ENCODE measurements around the gene SPATA17. TPM values are rescaled to one million over a fixed set of nuclear protein-coding genes. Genes with fewer than 3 reads are reported as not detected.
"Not testable (repeated sequence)": the region's sequence is repeated elsewhere in the genome, so short reads cannot be mapped to it uniquely, and the experiment has no call there.

SPATA17 gene
- total RNA-seq, 1 donor from 2014 or later: under 0.01 TPM

DNA sequence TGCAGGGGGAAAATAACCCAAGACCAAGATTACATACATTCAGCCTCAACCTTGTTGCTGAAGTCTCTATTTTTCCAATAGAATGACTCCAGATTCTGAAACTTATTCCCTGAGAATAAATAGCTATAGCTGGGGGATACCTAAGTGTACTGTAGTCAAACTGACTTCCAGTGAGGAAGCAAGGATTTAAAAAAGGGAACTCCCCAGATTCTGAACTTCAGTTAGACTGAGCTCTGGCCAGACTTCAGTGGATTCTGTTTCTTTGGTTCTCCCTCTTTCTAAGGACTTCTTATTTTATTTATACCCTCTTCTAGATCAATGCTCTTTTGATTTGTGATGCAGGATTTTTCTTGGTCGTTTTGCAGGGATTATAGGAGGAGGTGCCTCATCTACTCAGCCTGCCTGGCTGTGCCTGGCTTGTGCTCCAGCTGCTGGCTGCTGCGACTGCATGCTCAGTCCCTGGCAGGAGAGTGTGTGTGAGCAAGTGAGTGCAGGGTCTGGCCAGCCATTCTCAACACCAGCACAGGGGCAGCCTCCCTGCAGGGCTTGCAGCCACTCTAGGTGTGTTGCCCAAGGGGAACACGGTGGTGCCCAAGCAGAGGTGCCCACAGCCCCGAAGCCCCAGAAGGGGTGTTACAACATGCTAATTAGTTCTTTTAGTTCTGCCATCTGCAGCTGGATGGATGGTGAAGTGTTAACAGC lies 43.0 kb downstream of the SPATA17 start:
- DNase-seq (ENCODE audit: low read depth in 2 of 2): no peak

DNA sequence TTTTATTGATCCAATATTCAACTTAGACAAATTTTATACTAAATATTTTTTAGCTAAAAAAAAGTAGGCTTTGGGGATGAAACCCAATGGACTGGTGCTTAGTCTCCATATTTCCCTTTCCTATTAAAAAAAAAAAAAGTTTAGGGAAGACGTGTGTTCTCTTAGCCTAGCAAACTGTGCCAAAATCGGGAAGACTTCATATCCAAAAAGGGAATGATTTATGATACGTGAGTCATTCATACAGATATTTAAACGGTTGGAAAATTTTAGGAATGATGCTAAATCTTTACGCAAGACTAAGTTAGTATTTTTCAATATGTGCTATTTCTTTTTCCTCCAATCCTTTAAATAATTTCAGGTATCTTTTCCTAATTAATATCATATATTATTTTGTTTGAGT lies 50.7 kb downstream of the SPATA17 start:
- no peak for DNase-seq (ENCODE audit: low read depth in 2 of 2)

DNA sequence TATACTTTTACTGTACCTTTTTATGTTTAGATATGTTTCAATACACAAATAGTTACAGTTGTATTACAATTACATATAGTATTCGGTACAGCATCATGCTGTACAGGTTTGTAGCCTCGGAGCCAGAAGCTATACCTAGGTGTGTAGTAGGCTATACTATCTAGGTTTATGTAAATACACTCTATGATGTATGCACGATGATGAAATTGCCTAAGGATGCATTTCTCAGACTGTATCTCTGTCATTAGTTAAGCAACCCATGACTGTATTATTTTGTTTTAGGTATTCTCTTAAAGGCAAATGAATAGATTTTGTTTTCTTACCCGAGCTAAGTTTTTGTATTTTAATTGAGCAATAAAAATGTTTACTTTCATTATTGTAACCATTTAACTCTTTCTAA lies 56.4 kb downstream of the SPATA17 start:
- no peak for DNase-seq (ENCODE audit: low read depth in 2 of 2)

DNA sequence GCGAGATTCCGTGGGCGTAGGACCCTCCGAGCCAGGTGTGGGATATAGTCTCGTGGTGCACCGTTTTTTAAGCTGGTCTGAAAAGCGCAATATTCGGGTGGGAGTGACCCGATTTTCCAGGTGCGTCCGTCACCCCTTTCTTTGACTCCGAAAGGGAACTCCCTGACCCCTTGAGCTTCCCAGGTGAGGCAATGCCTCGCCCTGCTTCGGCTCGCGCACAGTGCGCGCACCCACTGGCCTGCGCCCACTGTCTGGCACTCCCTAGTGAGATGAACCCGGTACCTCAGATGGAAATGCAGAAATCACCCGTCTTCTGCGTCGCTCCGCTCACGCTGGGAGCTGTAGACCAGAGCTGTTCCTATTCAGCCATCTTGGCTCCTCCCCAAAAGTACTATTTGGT lies 65.0 kb downstream of the SPATA17 start:
- not testable (repeated sequence) for DNase-seq (ENCODE audit: low read depth in 2 of 2)

DNA sequence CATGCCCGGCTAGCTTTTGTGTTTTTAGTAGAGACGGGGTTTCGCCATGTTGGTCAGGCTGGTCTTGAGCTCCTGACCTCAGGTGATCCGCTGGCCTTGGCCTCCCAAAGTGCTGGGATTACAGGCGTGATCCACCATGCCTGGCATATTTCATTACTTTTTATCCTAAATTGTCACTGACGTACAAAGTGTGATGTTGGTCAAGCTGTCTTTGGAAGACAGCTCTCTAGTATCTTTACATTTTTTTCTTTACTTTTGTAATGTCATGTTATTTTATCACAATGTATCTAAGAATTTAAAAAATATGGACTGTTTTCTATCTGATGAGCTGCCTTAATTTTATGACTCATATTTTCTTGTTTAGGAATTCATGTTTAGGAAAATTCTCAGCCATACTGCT lies 72.2 kb downstream of the SPATA17 start:
- no peak for DNase-seq (ENCODE audit: low read depth in 2 of 2)

DNA sequence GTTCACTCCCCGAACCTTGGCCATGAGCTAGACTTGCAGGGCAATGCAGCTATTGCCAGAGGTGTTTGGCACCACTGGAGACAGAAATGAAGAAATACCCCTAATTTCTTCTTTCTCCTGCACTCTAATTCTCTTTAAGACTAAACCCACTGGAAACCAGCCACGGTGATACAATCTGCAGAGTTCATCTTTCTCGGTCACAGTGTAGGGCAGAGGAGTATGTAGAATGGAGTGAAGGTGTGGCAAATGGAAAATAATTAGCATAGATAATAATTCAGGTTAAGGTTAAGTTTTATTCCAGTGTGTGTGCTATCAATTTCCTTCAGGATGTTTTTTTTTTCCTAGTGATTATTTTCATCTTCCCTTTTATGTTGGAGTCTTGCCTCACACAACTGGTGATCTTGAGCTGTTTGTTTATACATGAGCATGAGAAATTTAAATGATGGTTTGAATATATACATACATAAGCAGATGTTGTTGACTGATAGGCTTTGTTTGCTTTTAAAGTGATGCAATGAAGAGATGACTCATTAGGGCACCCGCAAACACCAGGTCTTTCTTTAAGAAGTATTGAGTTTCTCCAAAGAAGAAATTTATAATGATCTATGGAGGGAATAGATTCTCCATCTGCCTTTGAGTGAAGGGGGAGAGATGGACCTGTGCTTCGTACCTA lies 81.9 kb downstream of the SPATA17 start:
- no peak for DNase-seq (ENCODE audit: low read depth in 2 of 2)

DNA sequence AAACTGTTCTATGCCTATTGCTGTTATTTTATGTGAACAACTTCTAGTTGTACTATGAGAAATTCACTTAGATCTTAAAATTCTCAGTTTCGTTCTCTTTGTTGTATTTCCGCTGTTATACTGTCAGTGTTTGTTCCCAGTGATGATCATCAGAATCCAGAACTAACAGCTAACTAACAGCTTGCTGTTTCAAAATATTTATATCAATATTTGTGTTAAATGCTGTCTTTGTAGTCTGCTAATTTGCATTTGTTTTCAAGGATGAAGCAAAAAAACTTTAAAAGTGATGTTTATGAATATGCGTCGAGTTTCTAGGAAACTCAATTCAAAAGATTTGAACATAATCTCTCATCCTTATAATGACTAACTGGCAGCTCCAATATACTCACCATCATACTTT lies 84.5 kb downstream of the SPATA17 start:
- DNase-seq (ENCODE audit: low read depth in 2 of 2): no peak

DNA sequence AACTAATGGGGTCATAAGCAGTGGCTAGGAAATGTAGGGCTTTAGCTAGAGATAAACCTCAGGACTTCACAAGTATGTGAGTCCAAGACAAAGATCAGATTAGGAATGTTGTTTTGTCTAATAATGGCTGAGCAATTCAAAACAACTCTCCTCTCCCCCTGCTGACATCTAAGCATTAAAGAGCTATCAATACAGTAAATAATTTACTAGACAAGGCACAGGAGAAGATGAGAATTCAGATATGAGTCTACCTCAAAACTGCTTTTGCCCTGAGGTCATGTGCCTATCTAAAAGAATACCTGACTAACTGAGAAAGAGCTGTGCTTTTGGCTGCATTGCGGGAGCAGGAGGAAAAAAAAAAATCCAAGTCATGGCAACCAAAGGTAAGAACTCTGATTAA lies 86.8 kb downstream of the SPATA17 start:
- no peak for DNase-seq (ENCODE audit: low read depth in 2 of 2)

DNA sequence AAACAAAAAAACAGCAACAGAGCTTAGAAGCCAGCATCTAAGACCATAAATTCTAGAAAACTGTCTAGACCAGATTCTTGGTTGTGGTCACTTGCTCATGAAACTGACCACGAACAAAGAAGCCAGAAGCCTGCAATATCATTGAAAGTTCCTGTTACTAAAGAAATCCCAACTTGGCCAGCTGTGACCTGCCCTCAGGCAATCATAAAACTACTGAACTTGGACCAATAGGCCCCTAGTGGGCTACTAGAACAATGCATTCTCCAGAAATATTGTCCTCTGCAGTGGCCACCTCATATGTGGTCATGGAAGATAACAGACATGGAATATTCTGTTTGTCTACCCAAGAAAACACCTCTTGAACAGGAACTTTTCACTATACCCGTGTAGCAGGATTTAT lies 87.7 kb downstream of the SPATA17 start:
- no peak for DNase-seq (ENCODE audit: low read depth in 2 of 2)

DNA sequence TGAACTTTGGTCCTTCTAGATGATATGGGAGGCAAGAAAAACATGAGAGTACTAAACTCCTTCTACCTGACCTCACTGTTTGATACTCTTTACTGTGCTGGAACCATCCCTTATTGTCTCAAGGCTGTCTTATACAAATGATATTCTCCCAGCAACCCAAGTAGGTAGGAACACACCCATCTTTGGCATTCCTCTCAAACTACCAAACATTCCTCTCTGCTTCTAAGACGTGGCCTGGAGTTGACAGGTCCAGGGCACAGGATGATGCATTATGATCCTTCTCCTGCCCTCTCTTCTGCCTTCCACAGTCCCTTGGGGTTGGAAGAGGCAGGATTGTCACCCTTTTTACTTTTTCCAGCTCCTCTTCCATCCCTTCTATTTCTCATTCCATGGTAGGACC lies 90.5 kb downstream of the SPATA17 start:
- DNase-seq (ENCODE audit: low read depth in 2 of 2): no peak

DNA sequence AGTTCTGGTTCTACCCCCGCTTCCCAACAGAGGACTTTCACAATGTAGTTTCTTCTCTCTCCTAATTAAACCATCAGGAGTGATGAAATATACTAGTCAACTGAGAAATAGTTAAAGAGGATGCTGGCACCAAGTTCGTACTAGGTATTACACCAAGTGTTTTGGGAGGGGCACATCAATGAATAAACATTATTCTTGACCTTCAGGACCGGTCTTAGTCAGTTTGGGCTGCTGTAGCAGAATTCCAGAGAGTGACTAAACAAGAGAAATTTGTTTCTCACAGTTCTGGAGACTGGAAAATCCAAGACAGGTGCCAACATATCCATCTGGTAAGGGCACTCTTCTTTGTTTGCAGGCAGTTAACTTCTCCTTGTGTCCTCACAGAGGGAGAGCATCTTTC lies 103.8 kb downstream of the SPATA17 start:
- DNase-seq (ENCODE audit: low read depth in 2 of 2): no peak

DNA sequence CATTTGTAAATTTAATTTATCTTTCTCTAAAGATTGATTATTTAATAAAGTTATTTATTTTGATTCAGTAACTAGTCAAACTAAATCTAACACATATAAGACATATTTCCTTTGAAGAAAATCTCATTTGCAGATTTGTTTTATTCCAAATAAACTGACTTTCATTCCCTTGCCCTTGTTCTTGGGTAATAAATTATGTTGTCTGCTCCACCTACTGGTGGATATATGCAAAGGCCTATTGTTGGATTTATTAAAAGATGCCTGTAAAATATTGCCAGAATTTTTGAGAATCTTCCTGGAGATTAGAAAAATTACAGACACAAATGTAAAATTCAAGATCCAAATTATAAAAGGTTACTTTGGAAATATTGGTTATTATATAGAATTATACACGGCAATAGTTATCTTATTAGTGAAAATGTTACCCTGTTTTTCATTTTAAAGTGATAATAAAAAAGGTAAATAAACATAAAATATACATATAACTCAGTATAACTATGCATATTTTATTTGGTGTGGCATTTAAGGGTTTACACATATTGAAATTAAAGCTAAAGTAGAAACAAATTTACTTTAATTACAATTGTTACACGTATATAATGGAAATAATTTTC lies 116.1 kb downstream of the SPATA17 start:
- DNase-seq (ENCODE audit: low read depth in 2 of 2): peak in 1 of 2 donors; percentile 30

DNA sequence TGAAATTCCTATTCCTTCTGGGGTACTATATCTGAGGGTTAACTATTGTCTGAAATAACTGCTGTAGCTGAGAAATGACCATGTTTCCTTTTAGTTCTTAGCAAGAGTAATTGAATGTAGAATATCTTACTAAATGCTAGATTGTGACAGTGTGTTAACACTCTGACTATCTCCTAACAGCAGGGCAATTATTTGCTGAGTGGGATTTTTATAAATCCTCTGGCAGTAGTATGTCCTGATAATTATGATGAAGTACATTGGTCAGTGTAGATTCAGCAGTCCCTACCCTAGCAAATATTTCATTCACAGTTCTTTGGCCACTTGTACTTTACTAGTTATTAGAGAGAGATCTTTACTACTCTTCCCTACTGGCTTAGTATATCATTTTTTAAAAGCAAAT lies 138.6 kb downstream of the SPATA17 start:
- no peak for DNase-seq (ENCODE audit: low read depth in 2 of 2)

DNA sequence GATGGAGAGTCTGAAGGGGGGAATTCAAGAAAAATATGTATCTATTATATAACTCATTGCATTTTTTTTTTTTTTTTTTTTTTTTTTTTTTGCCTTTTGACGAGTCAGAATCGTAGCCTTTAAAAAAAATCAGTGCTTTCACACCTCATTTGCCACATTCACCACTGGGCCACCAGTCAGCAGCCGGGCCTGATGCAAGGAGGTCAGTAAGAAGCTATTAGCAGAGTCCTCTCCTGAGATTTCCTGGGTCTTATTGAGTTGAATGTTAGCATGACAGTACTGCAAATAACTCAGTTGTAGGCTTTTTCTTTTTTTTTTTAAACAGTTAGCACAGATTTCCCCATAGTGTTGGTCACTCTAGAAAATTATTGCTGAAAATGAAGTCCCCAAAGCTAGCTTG lies 139.8 kb downstream of the SPATA17 start:
- no peak for DNase-seq (ENCODE audit: low read depth in 2 of 2)

DNA sequence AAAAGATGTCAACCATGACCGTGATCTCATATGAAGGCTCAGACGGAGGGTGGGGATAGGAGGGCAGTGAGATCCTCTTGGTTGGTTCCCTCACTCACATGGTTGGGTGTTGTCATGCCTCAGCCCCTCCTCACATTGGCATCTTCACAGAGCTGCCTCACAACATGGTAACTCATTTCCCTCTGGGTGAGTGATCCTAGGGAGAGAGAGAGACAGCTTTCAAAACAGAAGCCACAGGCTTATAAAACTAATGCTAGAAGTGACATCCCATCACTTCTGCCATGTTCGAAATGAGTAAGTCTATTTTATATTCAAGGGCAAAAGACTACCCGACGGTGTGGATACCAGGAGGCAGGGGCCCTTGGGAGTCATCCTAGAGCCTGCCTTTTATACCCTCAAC lies 145.5 kb downstream of the SPATA17 start:
- no peak for DNase-seq (ENCODE audit: low read depth in 2 of 2)

DNA sequence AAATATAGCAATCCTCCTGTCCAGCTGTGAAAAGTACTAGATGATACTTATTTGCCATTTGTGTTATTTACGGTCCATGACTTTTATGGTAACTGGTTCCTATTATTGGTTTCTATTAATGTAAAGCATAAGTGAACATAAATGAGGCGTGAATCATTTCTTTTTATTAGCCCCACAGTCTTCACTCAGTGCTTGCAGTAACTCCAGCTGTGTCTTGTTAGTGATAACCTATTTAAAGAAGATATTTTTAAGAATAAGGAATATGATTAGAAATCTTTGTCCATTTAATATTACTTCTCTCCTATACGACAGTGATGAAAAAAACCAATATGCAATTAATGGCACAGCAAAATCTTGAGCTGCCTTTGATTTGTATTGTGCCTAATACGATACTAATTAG lies 149.9 kb downstream of the SPATA17 start:
- no peak for DNase-seq (ENCODE audit: low read depth in 2 of 2)

DNA sequence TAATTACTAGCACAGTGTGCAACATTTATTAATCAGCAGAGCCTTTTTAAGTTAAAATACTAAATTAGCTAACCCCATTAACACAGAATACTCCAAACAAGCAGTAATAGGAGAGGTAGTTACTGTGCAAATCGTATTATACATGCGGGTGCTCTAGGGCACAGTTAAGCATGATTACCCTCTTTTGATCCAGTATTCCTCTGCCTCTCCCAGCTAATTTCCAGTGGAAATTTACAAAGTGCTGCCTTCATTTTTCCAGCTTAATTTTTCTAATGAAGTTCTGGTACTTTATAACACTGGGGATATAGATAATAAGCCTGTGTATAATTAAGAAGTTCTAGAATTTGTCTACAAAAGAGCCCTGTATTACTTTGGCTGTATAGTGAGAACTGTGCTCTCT lies 159.9 kb downstream of the SPATA17 start:
- no peak for DNase-seq (ENCODE audit: low read depth in 2 of 2)

DNA sequence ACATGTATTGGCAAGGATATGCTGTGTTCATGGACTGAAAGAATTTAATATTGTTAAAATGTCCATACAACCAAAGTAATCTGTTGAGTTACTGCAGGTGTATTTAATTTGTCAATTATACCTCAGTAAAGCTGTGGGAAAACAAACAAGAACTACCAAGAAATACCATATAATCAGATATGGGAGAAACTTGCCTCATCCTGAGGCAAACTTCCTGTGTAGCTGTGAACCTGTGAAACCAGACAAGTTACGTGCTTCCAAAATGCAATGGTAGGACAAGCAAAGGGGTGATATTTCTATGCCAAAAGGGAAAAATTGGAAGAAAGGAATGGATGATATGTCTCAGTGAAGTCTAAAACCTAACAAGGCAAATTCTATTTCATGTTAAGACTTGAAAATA lies 174.6 kb downstream of the SPATA17 start:
- no peak for DNase-seq (ENCODE audit: low read depth in 2 of 2)

DNA sequence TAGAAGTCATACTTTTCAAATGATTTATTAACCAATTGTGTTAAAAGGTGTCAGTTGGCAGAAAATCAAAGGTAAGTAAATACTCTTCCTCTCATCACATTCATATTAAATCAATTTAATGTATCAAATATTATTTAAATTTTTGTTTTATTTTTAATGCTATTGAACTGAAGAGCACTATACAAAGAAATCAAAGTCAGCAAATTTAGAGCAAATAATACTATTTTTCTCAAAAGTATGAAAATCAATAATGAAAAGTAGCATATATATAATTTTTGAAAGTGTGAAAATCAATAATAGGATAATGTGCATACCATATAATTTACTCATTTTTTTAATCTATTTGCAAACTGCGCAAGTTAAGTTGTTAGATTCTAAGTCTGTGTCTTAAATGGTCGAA lies 181.0 kb downstream of the SPATA17 start:
- DNase-seq (ENCODE audit: low read depth in 2 of 2): no peak

DNA sequence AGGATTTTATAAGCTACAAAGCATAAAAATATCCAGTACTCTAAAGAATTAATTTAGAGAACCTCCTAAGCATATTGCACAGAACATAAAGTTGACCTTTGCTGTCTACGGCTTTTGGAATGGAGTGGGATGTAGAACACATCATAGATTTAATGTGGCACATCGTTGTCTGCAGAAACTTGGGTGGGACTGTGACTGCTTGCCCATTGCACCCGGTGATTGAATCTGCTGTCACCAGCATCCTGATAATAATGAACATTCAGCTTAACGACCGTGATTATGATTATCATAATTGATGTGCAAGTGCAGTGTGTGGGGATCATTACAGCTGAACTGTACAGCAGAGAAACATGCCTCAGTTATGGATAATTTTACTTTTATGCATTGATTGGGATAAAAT lies 181.9 kb downstream of the SPATA17 start:
- no peak for DNase-seq (ENCODE audit: low read depth in 2 of 2)

DNA sequence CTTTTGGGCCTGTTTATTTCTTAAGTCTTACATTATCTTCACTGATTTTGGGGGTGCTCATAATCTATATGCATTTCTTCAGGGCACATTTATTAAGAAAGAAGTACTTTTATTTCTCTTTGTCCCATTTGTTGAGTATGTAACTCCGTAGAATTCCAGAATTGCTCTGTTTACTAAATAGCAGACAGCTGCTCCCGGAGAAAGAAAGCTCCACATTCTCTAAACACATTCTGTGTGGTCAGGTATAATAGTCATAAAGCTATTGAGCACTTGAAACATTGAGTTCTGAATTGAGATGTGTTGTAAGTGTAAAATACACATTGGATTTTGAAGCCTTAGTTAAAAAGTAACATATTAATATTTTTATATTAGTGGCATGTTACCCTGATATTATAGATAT lies 206.5 kb downstream of the SPATA17 start:
- DNase-seq (ENCODE audit: low read depth in 2 of 2): no peak

DNA sequence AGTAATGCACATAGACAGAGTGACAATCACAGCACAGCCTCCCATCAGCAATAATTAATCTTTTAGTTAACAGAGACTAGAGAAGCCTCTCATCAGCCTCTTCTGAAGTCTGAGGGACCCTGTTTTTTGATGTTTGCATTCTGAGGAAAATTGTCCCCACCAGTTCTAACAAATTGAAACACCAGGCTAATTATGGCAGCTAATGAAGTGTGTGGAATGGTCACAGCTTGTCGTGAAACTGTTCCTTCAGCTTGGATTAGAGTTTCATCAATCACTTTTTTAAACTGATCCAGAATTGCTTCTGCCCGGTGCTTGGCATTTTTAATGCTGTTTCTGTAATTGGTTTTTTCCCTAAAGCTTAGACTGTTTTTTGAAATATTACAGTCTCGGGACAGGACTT lies 208.0 kb downstream of the SPATA17 start:
- no peak for DNase-seq (ENCODE audit: low read depth in 2 of 2)

DNA sequence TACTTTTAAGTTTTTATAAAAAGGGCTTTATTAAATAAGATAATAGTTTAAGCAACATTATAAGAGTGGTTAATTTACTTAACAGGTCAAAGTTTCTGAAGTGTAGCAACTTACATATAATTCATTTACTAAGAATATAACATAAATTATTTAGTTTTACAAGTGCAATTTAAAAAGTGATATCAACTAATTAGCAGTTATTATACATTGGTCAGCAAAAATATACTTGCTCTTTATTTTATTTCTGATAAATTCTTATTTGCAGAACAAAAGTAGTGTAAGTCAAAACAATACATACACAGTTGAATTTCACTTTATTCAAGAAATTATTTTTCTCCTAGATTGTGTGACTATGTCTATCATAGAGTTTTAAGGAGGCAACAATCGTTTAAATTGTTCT lies 215.6 kb downstream of the SPATA17 start:
- DNase-seq (ENCODE audit: low read depth in 2 of 2): no peak

Measured in dermis microvascular lymphatic vessel endothelial cell (primary cell).